BJ (cell line): ENCODE data around the gene SIRT1. TPM values are rescaled to one million over a fixed set of nuclear protein-coding genes. Genes with fewer than 3 reads are reported as not detected.

Source experiments
- CTCF ChIA-PET: fragments of 350-600 bp; formaldehyde crosslinking; extraction: SDS; loops from one replicate; lab custom pipeline; 2021; ENCODE audit warnings: antibody characterized with exemption, inconsistent platforms; lab: Yijun Ruan, JAX
- POLR2A ChIA-PET: fragments of 300-600 bp; sonication (Branson Sonifier 250); formaldehyde crosslinking; extraction: SDS; loops from one replicate; lab custom pipeline; 2021; ENCODE audit warnings: antibody characterized with exemption; lab: Charles Lee
- DNase-seq: peaks from one replicate; pipeline ENCODE4 v3.0.0-alpha.2; 2011; ENCODE audit warnings: low read depth
- H3K27me3 ChIP-seq: 2 replicates; pipeline ENCODE4 v1.6.0; 2011; ENCODE audit warnings: low read length; ENCODE audit not compliant: control insufficient read depth, insufficient read depth
- H3K36me3 ChIP-seq: 2 replicates; pipeline ENCODE4 v1.5.1; 2011; ENCODE audit warnings: low read length; ENCODE audit not compliant: control insufficient read depth, insufficient read depth
- H3K4me3 ChIP-seq: 2 replicates; pipeline ENCODE4 v1.5.1; 2011; ENCODE audit warnings: low read depth, mild to moderate bottlenecking, control low read depth, low read length
- CTCF ChIP-seq: IDR thresholded peaks from 2 replicates; pipeline ENCODE4 v1.5.1; 2011; ENCODE audit warnings: low read depth, mild to moderate bottlenecking, control low read depth, inconsistent platforms, low read length, moderate library complexity; ENCODE audit not compliant: insufficient read depth
- polyA plus RNA-seq: library from polyadenylated mRNA; depleted of rRNA; stranded (reverse); fragments of >200 nt; gene quantifications from 2 replicates; pipeline ENCODE4 v1.2.3, GENCODE V29; 2011

The SIRT1 gene
- polyA plus RNA-seq, 1 experiment, result 4.8 TPM

DNA sequence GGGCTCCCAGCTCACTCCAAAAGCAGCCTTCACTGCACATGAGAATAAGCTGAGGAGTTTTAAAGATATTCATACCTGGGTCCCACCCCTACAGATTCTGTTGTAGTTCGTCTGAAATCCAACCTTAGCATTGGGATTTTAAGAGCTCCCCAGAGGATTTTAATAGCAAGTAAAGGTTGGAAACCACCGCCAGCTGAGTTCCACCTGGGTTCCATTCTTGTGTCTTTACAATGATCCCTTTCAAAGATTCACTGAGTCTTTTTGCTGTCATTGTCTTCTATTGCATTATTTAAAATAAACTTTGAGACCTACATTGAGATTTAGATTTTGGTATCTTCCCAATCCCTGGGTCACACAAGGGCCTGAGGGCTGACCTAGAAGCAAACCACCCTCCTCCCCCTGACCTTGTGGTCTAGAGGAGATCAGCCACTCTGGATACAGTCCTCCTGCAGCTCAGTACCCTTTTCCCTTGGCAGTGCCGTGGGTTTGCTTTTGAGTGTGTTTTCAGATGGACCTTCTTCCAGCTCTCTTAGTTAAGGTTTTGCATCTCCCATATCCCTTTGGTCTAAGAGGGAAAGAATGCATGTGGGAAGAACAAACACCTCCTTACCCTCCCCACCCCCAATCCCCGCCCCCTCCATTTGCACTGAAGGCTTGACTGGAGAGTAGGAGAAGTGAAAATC is 22.6 kb upstream of the SIRT1 start:
- TF ChIP-seq CTCF, result no peak
- POLR2A ChIA-PET, result no interaction called here
- Histone ChIP-seq H3K27me3 (no peaks in the 10 kb centered on the region), H3K36me3 (no peaks in the 10 kb centered on the region), H3K4me3 (no peak overlapping the region)
- no peak for DNase-seq
- CTCF ChIA-PET, result interaction anchor here (0.5 to 0.6 kb wide), 2 partner anchors 16 to 515 kb away, joined by 3 read pairs; no protein-coding TSS in a partner anchor

- H3K27me3 ChIP-seq, result no peaks in the 10 kb centered on the region
- H3K4me3 ChIP-seq, result no peak overlapping the region
- ChIA-PET CTCF (no interaction called here), POLR2A (no interaction called here)
- DNase-seq, result no peak
- no peak for TF ChIP-seq CTCF
- no peaks in the 10 kb centered on the region for H3K36me3 ChIP-seq
These were observed 21.4 kb upstream of the SIRT1 start for GRCh38 chr10:67863094-67863493.

DNA sequence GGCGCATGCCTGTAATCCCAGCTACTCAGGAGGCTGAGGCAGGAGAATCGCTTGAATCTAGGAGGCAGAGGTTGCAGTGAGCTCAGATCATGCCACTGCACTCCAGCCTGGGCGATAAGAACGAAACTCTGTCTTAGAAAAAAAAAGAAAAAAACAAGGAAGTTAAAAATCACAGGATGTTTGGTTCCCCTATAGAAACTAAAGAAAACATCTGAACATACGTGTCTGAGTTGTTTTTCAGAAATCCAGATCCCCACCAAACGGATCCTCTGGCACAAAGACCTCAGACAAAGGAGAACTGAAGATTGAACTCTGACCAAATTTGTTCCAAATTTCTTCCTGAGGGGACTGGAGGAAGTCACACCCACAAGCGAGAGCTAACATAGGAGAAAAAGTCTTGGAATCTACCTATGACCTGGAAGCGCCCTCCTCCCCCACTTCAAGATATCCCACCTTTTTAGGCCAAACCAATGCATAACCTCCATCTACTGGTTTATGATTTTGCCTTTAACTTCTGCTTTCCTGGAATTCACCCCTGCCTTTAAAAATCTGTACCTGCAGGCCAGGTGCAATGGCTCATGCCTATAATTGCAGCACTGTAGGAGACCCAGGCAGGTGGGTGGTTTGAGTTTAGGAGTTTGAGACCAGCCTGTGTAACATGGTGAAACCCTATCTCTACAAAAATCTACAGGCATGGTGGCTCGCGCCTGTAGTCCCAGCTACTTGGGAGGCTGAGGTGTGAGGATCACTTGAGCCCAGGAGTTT is 19.7 kb upstream of the SIRT1 start:
- DNase-seq, result no peak
- CTCF ChIA-PET, result interaction anchor here (1.0 to 8.2 kb wide), 4 partner anchors 9 to 43 kb away, joined by 3 to 44 read pairs (median 3); partner anchors contain the start of gene SIRT1
- no peak for TF ChIP-seq CTCF
- POLR2A ChIA-PET, result no interaction called here
- no peaks in the 10 kb centered on the region for H3K27me3 ChIP-seq
- H3K36me3 ChIP-seq, result no peaks in the 10 kb centered on the region
- H3K4me3 ChIP-seq, result no peak overlapping the region

DNA sequence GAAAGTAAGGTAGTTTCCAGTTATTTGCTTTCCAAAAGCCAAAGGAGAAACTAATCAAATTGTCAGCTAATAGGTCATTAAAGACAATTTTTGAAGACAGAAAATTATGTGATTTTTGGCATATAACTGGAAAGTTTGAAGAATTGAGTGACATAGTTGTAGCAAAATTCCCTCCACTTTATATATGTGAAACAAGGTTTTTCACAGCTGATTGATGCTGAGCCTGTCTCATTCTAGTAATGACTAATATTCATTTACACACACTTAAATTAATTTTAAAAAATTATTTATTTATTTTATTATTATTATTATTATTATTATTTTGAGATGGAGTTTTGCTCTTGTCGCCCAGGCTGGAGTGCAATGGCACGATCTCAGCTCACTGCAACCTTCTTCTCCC is 16.3 kb upstream of the SIRT1 start:
- Histone ChIP-seq H3K36me3 (no peaks in the 10 kb centered on the region), H3K4me3 (no peak overlapping the region), H3K27me3 (no peaks in the 10 kb centered on the region)
- no peak for DNase-seq
- ChIA-PET CTCF (interaction anchor here (1.7 to 8.2 kb wide), 2 partner anchors 12 to 14 kb away, joined by 6 to 44 read pairs; no protein-coding TSS in a partner anchor), POLR2A (interaction anchor here (0.6 kb wide), 2 partner anchors 18 to 200 kb away, joined by 3 to 6 read pairs; no protein-coding TSS in a partner anchor)
- no peak for TF ChIP-seq CTCF

DNA sequence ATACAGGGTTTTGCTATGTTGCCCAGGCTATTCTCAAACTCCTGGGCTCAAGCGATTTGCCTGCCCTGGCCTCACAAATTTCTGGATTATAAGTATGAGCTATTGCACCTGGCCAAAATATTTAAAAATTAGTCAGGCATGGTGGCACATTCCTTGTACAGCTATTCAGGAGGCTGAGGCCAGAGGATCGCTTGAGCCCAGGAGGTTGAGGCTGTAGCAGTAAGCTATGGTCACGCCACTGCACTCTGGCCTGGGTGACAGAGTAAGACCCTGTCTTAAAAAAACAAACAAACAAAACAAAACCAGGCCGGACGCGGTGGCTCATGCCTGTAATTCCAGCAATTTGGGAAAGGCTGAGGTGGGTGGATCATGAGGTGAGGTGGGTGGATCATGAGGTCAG is 14.5 kb upstream of the SIRT1 start:
- Histone ChIP-seq H3K27me3 (no peaks in the 10 kb centered on the region), H3K4me3 (no peak overlapping the region), H3K36me3 (no peaks in the 10 kb centered on the region)
- ChIA-PET POLR2A (no interaction called here), CTCF (interaction anchor here (8.2 kb wide), 1 partner anchor 14 kb away, joined by 44 read pairs; no protein-coding TSS in a partner anchor)
- no peak for DNase-seq
- no peak for TF ChIP-seq CTCF
